ENCODE measurements around the gene SON. TPM values are rescaled to one million over a fixed set of nuclear protein-coding genes. Genes with fewer than 3 reads are reported as not detected.
"Not testable (repeated sequence)": the region's sequence is repeated elsewhere in the genome, so short reads cannot be mapped to it uniquely, and the experiment has no call there.

Gene SON
- total RNA-seq, 1 donor from 2014 or later: 123 TPM

- ATAC-seq (ENCODE audit: poor library complexity) (no peak), DNase-seq (no peak)
- intact Hi-C loops (cut with DNase I): no loop called here
These were observed 75.6 kb downstream of the SON start for GRCh38 chr21:33618407-33618806.

- intact Hi-C loops (cut with DNase I): no loop called here
- no peak for ATAC-seq (ENCODE audit: poor library complexity)
- no peak for DNase-seq
These were observed 76.9 kb downstream of the SON start for GRCh38 chr21:33619726-33620125.

GRCh38 chr21:33622253-33622652 lies 79.4 kb downstream of the SON start:
- no peak for DNase-seq
- intact Hi-C loops (cut with DNase I): no loop called here
- no peak for ATAC-seq (ENCODE audit: poor library complexity)

GRCh38 chr21:33626151-33626550 lies 83.3 kb downstream of the SON start:
- DNase-seq; intact Hi-C loops (cut with DNase I); ATAC-seq (ENCODE audit: poor library complexity): not testable (repeated sequence)

Other genes with a start within 250 kb of the SON start
- gene IFNAR1, start 218.1 kb upstream of the SON start, total RNA-seq: 27.8 TPM
- 34.0 TPM for gene IFNGR2, start 139.6 kb upstream of the SON start, total RNA-seq
- 33.9 TPM for gene TMEM50B, start 63.1 kb upstream of the SON start, total RNA-seq
- 5.7 TPM for gene DNAJC28, start 51.3 kb upstream of the SON start, total RNA-seq
- gene GART, start 921 bp upstream of the SON start, total RNA-seq: 38.0 TPM
- gene DONSON, start 45.6 kb downstream of the SON start, total RNA-seq: 5.1 TPM
- 24.7 TPM for gene CRYZL1, start 98.7 kb downstream of the SON start, total RNA-seq
- 41.8 TPM for gene ITSN1, start 99.5 kb downstream of the SON start, total RNA-seq

Measured in Right ventricle myocardium superior (tissue), 1 donor.